Measurements from ENCODE around the gene GK.

GK gene

GRCh38 chrX:30665471-30665870 is 12.2 kb downstream of the GK start:
- TF ChIP-seq POLR2AphosphoS5 (IDR thresholded peaks at IDR 0.05; ENCODE audit: low read depth, low read length) (no peak), SIN3A (IDR thresholded peaks at IDR 0.05; ENCODE audit: borderline replicate concordance, insufficient read depth, low read length) (no peak), FOXP2 (optimal IDR thresholded peaks at IDR 0.05; ENCODE audit: borderline replicate concordance, extremely low read depth, extremely low read length, insufficient read depth) (no peak), TAF1 (IDR thresholded peaks at IDR 0.05; ENCODE audit: borderline replicate concordance, insufficient read depth, low read length) (no peak)
- TF ChIP-seq, protein P1, sequence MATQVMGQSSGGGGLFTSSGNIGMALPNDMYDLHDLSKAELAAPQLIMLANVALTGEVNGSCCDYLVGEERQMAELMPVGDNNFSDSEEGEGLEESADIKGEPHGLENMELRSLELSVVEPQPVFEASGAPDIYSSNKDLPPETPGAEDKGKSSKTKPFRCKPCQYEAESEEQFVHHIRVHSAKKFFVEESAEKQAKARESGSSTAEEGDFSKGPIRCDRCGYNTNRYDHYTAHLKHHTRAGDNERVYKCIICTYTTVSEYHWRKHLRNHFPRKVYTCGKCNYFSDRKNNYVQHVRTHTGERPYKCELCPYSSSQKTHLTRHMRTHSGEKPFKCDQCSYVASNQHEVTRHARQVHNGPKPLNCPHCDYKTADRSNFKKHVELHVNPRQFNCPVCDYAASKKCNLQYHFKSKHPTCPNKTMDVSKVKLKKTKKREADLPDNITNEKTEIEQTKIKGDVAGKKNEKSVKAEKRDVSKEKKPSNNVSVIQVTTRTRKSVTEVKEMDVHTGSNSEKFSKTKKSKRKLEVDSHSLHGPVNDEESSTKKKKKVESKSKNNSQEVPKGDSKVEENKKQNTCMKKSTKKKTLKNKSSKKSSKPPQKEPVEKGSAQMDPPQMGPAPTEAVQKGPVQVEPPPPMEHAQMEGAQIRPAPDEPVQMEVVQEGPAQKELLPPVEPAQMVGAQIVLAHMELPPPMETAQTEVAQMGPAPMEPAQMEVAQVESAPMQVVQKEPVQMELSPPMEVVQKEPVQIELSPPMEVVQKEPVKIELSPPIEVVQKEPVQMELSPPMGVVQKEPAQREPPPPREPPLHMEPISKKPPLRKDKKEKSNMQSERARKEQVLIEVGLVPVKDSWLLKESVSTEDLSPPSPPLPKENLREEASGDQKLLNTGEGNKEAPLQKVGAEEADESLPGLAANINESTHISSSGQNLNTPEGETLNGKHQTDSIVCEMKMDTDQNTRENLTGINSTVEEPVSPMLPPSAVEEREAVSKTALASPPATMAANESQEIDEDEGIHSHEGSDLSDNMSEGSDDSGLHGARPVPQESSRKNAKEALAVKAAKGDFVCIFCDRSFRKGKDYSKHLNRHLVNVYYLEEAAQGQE (IDR thresholded peaks at IDR 0.05; ENCODE audit: insufficient read depth in 1 of 2, low read depth in 2 of 2, low read length in 2 of 2) = no peak

DNA sequence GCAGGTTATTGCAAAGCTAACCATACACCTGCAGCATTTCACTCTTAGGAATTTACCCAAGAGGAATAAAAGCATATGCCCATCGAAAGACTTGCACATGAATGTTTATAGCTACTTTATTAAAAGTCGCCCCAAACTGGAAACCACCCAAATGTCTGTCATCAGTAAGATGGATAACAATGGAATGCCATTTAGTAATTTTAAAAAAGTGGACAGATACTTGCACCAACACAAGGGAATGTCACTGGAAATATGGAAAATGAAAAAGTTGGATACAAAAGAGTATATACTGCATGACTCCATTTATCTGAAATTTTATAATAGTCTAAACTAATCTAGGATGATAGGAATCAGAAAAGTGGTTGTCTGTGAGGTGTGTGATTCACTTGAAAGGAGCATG is 12.9 kb downstream of the GK start:
- TF ChIP-seq, protein P1 (IDR thresholded peaks at IDR 0.05; ENCODE audit: insufficient read depth in 1 of 2, low read depth in 2 of 2, low read length in 2 of 2) = no peak
- no peak for TF ChIP-seq SIN3A (IDR thresholded peaks at IDR 0.05; ENCODE audit: borderline replicate concordance, insufficient read depth, low read length)
- TF ChIP-seq TAF1 (IDR thresholded peaks at IDR 0.05; ENCODE audit: borderline replicate concordance, insufficient read depth, low read length) = no peak
- no peak for TF ChIP-seq POLR2AphosphoS5 (IDR thresholded peaks at IDR 0.05; ENCODE audit: low read depth, low read length)
- TF ChIP-seq FOXP2 (optimal IDR thresholded peaks at IDR 0.05; ENCODE audit: borderline replicate concordance, extremely low read depth, extremely low read length, insufficient read depth) = no peak

DNA sequence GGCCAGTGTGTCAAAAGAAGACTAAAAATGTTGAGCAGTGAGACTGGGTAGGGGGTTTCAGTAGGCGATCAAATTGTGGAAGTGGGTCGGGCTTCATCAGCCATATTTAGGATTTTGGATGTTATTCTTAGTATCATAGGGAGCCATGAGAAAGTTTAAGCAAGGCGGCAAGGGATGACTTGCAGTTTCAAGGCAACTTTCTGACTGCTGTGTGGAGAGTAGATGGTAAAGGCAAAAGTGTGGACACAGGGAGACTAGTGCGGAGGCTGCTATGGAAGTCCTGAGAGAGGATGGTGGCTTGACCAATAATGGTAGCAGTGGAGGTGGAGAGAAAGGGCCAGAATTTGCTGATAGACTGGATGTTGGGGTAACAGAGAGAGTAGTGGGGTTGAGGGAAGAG is 15.4 kb downstream of the GK start:
- TF ChIP-seq TAF1 (IDR thresholded peaks at IDR 0.05; ENCODE audit: borderline replicate concordance, insufficient read depth, low read length) (no peak), POLR2AphosphoS5 (IDR thresholded peaks at IDR 0.05; ENCODE audit: low read depth, low read length) (no peak), SIN3A (IDR thresholded peaks at IDR 0.05; ENCODE audit: borderline replicate concordance, insufficient read depth, low read length) (no peak), FOXP2 (optimal IDR thresholded peaks at IDR 0.05; ENCODE audit: borderline replicate concordance, extremely low read depth, extremely low read length, insufficient read depth) (no peak)
- TF ChIP-seq, protein P1 (IDR thresholded peaks at IDR 0.05; ENCODE audit: insufficient read depth in 1 of 2, low read depth in 2 of 2, low read length in 2 of 2) = no peak

DNA sequence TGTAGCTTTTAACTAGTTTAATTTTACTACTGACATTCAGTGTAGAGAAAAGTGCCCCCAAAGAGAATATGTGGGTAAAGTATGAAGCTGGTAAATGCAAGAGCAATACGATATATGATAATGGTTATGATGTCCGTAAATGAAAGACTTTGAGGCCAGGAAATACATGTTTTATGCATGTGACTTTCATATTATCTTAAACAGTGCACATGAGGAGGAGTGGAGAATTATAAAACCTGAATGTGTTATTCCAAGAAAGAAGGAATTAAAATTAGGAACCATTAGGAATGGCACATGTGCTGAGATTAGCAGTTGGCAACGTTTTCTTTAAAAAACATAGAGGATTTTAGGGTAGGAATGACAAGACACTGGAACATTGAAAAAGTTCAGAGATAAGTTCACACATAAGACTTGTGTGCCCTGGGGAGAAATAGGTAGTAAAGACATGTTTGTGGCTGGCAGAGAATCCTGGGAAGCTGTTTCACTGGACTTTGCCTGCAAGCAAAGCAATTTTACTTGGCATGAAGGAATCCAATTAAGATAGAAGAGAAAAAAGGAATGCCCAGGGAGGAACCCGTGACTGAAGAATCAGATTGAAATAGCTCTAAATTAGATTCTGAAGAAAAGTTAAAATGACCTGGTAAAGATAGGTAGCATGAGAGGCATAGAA is 20.0 kb downstream of the GK start:
- TF ChIP-seq TAF1 (IDR thresholded peaks at IDR 0.05; ENCODE audit: borderline replicate concordance, insufficient read depth, low read length) = no peak
- no peak for TF ChIP-seq POLR2AphosphoS5 (IDR thresholded peaks at IDR 0.05; ENCODE audit: low read depth, low read length)
- no peak for TF ChIP-seq SIN3A (IDR thresholded peaks at IDR 0.05; ENCODE audit: borderline replicate concordance, insufficient read depth, low read length)

DNA sequence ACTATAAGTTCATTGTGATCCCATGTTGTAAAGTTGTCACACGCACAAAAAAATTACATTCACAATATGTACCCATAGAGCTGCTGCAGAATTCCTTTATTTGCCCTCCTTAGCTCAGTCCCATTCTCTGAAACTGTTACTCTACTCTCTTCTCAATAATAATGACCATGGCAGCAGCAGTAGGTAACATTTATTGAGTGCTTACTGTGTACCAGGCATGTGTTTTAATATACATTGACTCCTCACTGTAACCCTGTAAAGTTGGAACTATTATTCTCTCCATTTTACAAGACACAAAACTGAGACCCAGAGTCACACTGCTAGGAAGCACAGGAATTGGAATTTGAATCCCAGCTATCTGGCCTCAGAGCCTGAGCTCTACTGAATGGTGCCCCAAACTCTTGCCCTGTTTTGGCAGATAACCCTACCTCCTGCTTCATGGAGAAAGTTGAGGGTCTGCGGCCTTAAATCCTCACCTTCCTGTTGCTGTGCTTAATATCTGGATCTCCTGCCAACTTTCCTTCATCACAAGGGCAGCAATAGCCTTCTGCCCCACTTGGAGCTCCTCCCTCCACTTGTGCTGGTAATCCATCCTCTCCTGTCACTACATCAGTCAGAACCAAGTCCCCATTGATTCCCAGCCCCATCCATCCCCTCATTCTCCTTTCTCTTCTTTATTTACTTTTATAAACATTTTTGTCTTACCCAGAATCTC is 20.8 kb downstream of the GK start:
- TF ChIP-seq SIN3A (IDR thresholded peaks at IDR 0.05; ENCODE audit: borderline replicate concordance, insufficient read depth, low read length) = no peak
- TF ChIP-seq, protein P1 (IDR thresholded peaks at IDR 0.05; ENCODE audit: insufficient read depth in 1 of 2, low read depth in 2 of 2, low read length in 2 of 2) = no peak
- TF ChIP-seq POLR2AphosphoS5 (IDR thresholded peaks at IDR 0.05; ENCODE audit: low read depth, low read length) = no peak
- no peak for TF ChIP-seq TAF1 (IDR thresholded peaks at IDR 0.05; ENCODE audit: borderline replicate concordance, insufficient read depth, low read length)
- no peak for TF ChIP-seq FOXP2 (optimal IDR thresholded peaks at IDR 0.05; ENCODE audit: borderline replicate concordance, extremely low read depth, extremely low read length, insufficient read depth)

Measured in PFSK-1 (cell line).